Activated T-helper 1 cell treated with anti-CD3 and anti-CD28 coated beads, Interleukin-2, amount 50 U/mL, for 16 hours (primary cell): ENCODE measurements around the gene C19orf33.
"Not testable (repeated sequence)": the region's sequence is repeated elsewhere in the genome, so short reads cannot be mapped to it uniquely, and the experiment has no call there.

Experiments
- DNase-seq, 2 donors: peaks; one replicate each; pipeline ENCODE4 v3.0.0-alpha.2; 2020; ENCODE audit warnings: low read depth in 1 of 2, low spot score in 1 of 2

The C19orf33 gene

DNA sequence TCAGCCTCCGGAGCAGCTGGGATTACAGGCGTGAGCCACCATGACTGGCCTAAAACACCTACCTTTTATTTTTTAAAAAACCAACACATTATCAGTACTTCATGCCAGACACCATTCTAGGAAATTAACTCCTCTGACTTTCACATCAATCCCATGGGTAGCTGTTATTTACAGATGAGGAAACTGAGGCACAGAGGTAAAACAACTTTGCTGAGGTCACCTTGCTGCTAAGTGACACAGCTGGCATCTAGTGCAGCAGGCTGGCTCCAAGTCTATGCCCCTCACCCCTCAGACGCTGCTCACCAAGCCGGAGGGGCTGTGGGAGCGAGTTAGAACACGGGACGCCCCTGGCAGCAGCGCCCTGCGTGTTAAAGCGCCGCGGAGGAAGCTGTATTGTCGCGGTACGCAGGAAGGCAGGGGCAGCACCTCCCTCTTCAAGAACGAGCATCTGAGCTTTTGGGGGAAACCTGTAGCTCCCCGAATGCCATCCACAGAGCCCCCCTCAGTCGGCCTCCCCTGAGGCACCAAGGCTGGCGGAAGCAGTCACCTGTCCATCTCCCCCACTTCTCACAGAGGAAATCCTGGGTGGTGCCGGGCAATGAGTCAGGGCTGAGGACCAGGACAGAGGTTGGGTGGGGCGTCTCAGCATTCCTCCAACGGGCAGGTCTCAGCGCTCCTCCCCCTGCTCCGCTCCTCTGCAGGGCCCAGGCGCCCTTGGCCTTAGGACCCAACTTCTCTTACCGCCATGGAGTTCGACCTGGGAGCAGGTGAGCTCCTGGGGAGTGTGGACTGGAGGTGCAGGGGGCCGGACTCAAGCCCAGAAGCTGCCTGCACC lies at the start of gene C19orf33:
Gene C19orf33 (plus strand): TSS at position 735 of the 835 bp plus-strand sequence. CDS start 11 bp downstream, at position 746.
- no peak for DNase-seq

- DNase-seq, result no peak
Measured at GRCh38 chr19:38255383-38256014, 48.6 kb upstream of the C19orf33 start.

GRCh38 chr19:38261942-38262341 lies 42.1 kb upstream of the C19orf33 start:
- DNase-seq, result not testable (repeated sequence)

GRCh38 chr19:38262585-38263268 lies 41.3 kb upstream of the C19orf33 start:
- DNase-seq, result no peak

GRCh38 chr19:38263689-38264485 lies 40.2 kb upstream of the C19orf33 start:
- DNase-seq, result peak; percentile 45 to 63

- peak in 1 of 2 donors; percentile 22 for DNase-seq
Measured at GRCh38 chr19:38264486-38265212, 39.4 kb upstream of the C19orf33 start, which contains the start of gene SPINT2. TSS of gene SPINT2 (plus strand) at chr19:38264573. CDS start at chr19:38264893, 320 bp downstream.

DNA sequence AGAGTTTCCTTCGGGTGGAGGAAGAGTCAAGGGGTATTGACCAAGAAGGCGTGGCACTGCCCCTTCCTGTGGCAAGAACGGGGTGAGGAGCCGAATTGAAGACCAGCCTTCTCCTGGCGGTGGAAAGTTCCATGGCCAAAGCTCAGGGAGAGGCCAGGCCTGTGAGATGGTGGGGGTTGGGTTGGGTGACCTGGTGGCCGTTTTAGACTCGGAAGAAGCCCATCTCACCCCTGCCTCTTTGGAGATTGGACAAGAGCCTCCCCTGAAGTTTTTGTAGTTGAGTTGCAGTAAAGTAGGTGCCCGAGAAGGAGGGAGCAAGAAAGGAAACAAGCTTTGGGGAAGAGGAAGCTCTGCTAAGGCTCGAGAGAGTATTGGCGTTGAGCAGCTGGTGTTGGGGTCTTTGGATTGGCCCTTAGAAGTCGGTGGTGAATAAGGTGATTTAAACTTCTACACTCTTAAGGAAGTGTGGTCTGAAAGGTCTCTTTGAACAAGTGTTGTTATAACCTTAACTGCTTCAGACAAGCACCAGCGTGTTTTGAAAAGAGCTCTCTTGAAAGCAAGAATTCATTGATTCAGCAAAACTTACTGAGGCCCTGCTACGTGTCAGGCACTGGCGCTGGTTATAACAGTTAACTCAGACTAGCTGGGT lies 38.7 kb upstream of the C19orf33 start:
- DNase-seq, result no peak

DNA sequence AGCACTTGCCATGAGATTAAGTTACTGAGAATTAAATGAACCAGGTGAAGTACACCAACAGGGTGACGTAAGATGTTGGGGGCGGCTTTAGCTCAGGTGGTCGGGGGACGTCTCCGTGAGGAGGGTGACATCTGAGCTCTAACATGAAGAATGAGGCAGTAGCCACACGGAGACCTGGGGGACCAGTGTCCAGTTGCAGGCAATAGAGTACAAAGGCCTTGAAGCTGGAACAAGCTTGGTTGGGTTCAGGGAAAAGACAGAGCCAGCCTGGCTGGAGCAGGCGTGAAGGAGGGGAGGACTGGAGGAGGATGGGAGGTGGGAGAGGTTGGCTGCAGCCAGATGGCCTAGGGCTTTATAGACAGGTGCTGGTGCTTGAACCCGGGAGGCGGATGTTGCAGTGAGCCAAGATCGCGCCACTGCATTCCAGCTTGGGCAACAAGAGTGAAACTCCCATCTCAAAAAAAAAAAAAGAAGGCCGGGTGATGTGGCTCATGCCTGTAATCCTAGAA lies 38.1 kb upstream of the C19orf33 start:
- DNase-seq, result no peak

GRCh38 chr19:38266981-38267597 lies 37.0 kb upstream of the C19orf33 start:
- no peak for DNase-seq

GRCh38 chr19:38267761-38268483 lies 36.1 kb upstream of the C19orf33 start:
- DNase-seq, result no peak

- no peak for DNase-seq
Measured at GRCh38 chr19:38268539-38268938, 35.5 kb upstream of the C19orf33 start.

DNA sequence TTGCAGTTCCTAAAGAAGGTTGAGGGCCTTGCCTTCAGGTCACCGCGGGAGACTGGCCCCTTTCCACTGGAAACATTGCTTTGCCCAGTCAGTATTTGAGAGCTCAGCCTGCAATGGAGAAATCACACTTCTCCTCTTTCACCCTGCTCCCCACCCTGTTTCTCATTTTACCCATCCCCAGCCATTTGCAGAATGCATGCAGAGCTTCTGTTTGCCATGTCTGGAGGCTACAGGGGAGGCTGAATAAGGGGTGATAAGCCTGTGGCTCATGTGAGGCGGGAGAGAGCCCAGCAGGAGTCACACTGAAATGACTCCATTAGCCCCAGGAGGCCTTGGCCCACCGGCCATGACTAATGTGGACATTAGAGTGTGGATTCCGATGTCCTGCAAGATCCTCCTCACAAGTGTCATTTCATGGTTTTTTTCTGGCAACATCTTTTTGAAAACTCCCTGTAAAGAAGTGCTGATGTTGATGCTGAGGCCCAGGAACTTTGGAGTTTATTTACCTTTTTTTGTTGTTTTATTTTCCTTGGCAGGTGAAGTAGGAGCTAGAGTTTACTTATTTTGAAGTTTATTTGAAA lies 33.4 kb upstream of the C19orf33 start:
- no peak for DNase-seq

GRCh38 chr19:38273499-38273898 lies 30.6 kb upstream of the C19orf33 start:
- DNase-seq, result no peak

DNA sequence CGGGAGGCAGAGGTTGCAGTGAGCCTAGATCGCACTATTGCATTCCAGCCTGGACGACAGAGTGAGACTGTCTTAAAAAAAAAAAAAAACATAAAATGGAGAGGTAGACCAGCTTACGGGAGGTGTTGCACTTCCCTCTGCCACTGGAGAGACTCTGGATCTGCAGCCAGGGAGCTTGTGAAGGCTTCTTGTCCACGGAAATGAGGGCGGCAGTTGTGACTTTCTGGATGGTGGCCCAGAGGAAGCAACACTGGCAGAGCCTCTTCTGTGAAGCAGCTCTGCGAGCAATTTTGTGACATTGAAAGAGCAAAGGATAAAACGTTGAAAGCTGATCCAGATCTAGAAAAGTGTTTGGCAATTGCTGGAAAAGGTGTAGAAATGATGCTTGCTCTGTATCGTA lies 29.3 kb upstream of the C19orf33 start:
- no peak for DNase-seq

GRCh38 chr19:38276942-38277517 lies 27.0 kb upstream of the C19orf33 start:
- DNase-seq, result no peak

DNA sequence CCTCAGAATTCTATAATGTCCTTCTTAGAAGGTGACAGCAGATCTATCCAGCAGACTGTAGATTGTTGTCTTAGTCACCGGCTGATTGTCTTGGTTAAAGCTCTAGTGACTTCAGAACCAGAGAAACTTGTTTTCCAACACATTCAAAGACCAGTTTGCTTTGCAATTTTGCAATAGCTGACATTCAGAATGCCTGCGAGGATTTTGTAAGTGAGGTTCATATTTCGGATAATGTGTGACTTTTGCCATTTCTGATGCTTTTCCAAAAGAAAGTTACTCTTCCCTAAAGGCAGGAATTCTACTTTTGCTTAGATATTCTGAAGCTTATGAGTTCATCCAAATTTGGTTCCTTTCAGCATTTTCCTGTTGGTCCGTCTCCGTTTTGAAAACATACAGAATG lies 26.5 kb upstream of the C19orf33 start:
- DNase-seq, result no peak

- no peak for DNase-seq
Measured at GRCh38 chr19:38277969-38278680, 25.9 kb upstream of the C19orf33 start.
